Measurements from ENCODE around the gene NOL8.

DNA sequence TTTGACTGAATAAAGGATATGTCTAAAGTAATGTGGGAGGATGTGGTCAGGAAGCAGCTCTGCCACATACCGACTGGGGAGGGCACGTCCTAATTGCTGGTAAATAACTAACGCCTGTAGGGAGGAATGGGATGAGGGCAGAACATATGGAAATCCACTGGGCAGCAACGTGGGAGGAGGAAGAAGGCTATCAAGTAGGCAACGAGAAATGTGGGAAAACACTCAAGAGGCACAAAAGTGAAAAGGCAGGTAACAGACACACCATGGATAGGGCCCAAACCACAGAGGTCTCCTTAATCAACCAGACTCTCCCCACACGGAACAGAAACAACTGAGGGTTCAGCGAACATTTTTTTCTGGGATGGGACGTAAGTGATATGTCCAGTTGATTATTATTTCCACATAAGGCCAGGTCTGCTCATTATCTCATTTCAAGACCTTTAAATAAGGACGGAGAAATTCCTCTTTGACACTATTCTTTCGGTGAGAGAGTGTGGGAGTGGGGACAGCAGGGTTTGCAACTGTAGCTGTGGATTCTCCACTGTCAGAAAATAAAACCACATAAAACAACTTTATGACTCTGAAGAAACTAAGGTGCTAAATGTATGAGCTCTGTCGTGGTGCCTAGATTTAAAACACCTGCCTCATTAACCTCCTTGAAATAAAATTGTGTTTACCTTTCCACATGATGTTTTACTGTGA lies 48.7 kb downstream of the NOL8 start:
- TF ChIP-seq, protein P1, sequence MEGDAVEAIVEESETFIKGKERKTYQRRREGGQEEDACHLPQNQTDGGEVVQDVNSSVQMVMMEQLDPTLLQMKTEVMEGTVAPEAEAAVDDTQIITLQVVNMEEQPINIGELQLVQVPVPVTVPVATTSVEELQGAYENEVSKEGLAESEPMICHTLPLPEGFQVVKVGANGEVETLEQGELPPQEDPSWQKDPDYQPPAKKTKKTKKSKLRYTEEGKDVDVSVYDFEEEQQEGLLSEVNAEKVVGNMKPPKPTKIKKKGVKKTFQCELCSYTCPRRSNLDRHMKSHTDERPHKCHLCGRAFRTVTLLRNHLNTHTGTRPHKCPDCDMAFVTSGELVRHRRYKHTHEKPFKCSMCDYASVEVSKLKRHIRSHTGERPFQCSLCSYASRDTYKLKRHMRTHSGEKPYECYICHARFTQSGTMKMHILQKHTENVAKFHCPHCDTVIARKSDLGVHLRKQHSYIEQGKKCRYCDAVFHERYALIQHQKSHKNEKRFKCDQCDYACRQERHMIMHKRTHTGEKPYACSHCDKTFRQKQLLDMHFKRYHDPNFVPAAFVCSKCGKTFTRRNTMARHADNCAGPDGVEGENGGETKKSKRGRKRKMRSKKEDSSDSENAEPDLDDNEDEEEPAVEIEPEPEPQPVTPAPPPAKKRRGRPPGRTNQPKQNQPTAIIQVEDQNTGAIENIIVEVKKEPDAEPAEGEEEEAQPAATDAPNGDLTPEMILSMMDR (optimal IDR thresholded peaks at IDR 0.05 in 1 of 3, IDR thresholded peaks at IDR 0.05 in 1 of 3, conservative IDR thresholded peaks at IDR 0.05 in 1 of 3; ENCODE audit: extremely low read depth in 1 of 3, insufficient read depth in 2 of 3, low read length in 3 of 3): no peak
- no peak for TF ChIP-seq EZH2 (IDR thresholded peaks at IDR 0.05; ENCODE audit: low read length)
